ENCODE data around the gene RAF1.
"Not testable (repeated sequence)": the region's sequence is repeated elsewhere in the genome, so short reads cannot be mapped to it uniquely, and the experiment has no call there.

The RAF1 gene

DNA sequence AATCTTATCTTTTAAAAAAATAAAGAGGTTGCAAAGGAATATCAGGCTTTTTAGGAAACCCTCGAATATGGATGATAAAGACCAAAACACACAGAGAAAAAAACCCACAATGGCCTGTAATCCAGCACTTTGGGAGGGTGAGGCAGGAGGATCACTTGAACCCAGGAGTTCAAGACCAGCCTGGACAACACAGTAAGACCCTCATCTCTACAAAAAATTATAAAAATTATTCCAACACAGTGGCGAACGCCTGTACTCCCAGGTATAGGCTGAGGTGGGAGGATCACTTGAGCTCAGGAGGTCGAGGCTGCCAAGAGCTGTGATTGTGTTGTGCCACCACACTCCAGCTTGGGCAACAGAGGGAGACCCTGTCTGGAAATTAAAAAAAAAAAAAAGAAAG, 30.8 kb downstream of the RAF1 start:
- no peak for DNase-seq

DNA sequence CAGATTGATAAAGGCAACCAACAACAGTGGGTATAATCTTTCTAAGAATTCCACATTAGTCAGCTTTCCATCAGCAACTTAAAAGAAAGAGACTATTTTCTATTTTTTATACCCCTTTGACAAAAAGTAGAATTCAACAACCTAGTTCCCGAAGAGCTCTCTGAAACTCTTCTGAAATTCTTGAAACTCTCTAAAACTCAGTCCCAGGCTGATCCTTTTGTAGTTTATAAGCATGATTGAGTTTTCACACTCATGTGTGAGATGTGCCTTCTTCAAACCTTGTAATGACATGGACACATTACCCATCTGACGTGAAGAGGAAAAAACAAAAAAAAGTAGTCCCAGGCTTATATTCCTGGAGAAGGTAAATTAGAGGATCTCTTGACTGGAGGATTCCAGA, 31.4 kb downstream of the RAF1 start:
- DNase-seq = no peak

GRCh38 chr3:12630843-12631242, 33.1 kb downstream of the RAF1 start:
- DNase-seq = not testable (repeated sequence)

DNA sequence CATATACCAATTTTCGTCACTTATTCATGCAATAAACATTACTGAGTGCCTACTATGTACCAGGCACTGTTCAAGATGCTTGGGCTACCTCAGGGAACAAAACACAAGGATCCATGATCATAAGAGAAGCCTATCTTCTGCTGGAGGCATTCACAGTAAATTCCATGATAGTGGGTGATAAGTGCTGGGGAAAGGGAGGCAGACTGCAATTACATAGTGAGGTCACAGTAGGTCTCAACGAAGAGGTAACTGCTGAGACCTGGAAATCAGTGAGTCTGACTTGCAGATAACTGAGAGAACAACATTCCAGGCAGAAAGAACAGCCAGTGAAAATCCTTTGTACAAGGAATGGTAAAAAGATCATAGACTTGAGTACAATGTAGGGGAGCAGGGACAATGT, 33.6 kb downstream of the RAF1 start:
- no peak for DNase-seq

DNA sequence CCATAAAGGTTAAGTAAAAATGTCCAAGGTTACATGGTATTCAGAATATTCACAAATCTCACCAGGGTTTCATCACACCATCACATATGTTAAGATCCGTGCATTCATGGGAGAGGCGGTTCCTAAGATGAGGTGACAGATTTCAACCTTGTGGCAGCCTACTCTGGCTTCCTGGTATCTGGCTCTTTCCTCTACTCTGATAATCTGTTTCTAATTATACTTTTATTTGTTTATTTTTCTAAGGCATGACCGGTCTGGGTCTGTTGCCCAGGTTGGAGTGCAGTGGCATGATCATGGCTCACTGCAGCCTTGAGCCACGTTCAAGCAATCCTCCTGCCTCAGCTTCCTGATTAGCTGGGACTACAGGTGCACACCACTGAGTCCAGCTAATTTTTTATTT, 34.4 kb downstream of the RAF1 start:
- no peak for DNase-seq

DNA sequence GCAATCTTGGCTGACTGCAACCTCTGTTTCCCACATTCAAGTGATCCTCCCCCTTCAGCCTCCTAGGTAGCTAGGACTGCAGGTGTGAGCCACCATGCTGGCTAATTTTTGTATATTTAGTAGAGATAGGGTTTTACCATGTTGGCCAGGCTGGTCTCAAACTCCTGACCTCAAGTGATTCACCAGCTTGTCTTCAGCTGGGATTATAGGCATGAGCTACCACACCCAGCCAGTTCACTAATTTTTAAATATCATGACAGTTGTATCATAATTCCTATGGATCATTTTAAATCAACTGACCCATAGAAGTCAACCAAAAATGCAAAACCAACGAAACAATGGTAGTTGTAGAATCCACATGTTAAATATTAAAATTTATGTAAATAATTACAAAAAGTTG, 35.1 kb downstream of the RAF1 start:
- DNase-seq = no peak

- no peak for DNase-seq
These were observed 36.5 kb downstream of the RAF1 start for GRCh38 chr3:12627370-12627769.

GRCh38 chr3:12624964-12625363, 39.0 kb downstream of the RAF1 start:
- not testable (repeated sequence) for DNase-seq

GRCh38 chr3:12624056-12624455, 39.9 kb downstream of the RAF1 start:
- DNase-seq = no peak

GRCh38 chr3:12622335-12622734, 41.6 kb downstream of the RAF1 start:
- DNase-seq = no peak

DNA sequence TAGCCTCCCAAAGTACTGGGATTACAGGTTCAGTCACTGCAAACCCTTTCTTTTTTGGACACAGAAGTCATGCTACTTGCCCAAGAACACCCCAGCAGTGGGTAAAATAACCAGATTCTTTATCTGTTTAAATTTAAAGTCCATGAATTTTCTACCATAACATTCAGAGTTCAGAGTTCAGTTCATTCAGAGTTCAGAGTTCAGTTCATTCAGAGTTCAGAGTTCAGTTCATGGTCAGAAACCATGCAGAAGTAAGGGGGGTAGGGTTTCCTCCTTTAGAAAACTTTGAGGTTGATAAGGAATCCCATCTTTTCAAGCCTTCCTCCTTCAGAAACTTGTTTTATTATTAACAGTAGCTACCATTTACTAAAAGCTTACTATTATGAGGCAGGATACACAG, 43.2 kb downstream of the RAF1 start:
- no peak for DNase-seq

- no peak for DNase-seq
These were observed 43.6 kb downstream of the RAF1 start for GRCh38 chr3:12620305-12620704.

GRCh38 chr3:12618426-12618825, 45.5 kb downstream of the RAF1 start:
- no peak for DNase-seq

- DNase-seq = no peak
These were observed 48.7 kb downstream of the RAF1 start for GRCh38 chr3:12615266-12615665.

- DNase-seq = no peak
These were observed 50.7 kb downstream of the RAF1 start for GRCh38 chr3:12613250-12613649.

DNA sequence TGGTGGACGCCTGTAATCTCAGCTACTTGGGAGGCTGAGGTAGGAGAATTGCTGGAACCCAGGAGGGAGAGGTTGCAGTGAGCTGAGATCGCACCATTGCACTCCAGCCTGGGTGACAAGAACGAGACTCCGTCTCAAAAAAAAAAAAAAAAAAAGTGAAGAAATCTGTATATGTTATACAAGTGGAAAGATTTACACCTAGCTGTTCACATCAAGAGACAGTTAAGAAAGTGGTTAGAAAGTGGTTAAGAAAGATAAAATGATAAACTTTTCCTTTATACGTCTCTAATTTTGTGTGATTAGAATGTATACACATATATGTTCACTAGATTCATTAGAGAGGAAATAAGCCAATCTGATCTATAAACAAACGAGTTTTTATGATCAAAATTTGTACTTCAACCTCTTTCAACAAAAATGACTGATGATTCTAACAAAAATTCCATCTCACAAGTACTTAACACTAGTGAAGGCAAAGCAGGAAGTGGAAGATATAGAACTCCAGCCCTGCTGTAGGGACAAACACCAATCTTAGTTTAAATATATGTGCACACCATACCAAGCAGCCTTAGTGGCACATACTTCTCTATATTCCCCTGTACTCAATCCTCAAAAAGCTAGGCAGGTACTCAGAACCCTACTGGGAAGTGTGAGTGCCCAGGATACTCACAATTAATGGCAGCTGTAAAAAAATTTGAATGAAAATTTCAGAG, 51.2 kb downstream of the RAF1 start:
- DNase-seq = no peak

GRCh38 chr3:12611117-12611516, 52.8 kb downstream of the RAF1 start:
- DNase-seq = no peak

GRCh38 chr3:12608376-12608775, 55.5 kb downstream of the RAF1 start:
- no peak for DNase-seq

DNA sequence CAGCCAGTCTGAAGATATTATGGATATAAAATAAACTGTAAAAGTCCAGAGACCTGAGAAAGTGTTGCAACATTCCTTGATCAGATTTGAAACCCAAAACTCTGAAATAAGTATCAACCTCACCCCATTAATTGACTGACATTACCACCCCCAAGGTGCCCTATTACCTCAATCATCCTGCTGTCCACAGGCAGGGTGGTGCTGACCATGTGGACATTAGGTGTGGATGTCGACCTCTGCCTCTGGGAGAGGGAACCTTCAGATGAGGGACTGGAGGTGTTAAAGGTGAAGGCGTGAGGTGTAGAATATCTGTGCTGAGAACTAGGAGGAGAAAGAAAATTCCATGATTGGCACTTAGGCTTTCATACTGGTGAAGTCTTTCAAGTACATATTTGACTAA, 59.9 kb downstream of the RAF1 start:
- DNase-seq = no peak

- no peak for DNase-seq
These were observed 62.8 kb downstream of the RAF1 start for GRCh38 chr3:12601072-12601471.

DNA sequence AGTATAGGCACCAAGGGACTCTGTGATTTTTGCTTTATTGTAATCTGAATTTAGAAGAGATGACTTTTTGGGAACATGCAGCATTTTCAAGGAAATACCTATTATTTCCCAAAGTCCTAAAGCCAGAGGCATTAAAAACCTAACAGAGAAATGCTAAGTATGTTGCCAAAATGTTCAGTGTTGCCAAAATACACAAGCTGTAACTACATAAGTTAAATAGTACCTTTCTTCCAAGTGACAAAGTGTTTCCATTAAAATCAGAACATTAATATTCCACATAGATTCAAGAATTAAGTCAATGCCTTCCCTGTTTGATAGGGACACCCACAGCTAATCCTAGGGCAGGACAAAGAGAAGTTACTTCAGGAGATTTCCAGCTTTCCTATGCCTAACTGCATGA, 65.0 kb downstream of the RAF1 start:
- DNase-seq = no peak

DNA sequence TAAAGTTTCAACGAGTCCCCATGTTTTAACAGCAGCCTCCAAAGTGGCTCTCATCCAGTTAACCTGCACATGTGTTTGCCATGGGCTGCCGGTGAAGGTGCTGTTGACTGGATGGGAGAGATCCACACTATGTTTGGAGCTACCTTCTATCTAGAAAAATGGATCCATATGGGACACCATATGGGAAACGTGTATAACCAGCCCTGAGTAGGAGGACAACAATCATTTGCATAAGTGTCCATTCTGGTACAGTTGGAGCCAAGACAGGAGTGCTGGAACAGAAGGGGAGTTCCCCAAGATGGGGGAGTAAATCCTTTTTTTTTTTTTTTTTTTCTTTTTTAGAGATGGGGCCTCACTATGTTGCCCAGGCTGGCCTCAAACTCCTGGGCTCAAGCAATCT, 70.4 kb downstream of the RAF1 start:
- no peak for DNase-seq

- no peak for DNase-seq
These were observed 71.8 kb downstream of the RAF1 start for GRCh38 chr3:12591997-12592715.

DNA sequence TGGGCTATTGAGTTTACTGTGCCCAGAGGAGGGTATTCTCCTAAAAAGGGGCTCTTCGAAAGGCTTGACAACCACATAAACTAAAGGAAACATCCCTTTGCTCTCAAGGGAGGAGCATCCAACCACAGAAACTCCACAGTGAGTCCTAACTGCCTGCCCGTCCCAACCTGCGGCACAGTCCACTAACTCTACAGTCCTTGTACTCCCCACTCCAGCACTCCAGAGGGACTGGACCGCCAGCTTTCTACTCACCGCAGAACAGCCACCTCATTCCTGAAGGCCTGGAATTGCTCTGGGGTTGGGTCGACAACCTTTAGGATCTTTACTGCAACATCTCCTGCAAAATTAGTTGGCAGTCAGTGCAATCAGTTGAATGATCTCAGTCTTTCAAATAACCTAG, 72.5 kb downstream of the RAF1 start:
- no peak for DNase-seq

- no peak for DNase-seq
These were observed 73.8 kb downstream of the RAF1 start for GRCh38 chr3:12590096-12590495.
